Activated CD4-positive, alpha-beta T cell treated with anti-CD3 and anti-CD28 coated beads, Interleukin-2, Interleukin-6, amounts not matched to agents 100 ng/mL and 50 ng/mL, durations not matched to agents 16 hours and 8 hours (primary cell): ENCODE measurements around the gene GAGE12D.
"Not testable (repeated sequence)": the region's sequence is repeated elsewhere in the genome, so short reads cannot be mapped to it uniquely, and the experiment has no call there.

ENCODE experiments used
- DNase-seq: peaks from one replicate; pipeline ENCODE4 v3.0.0-alpha.2; 2020

Gene GAGE12D

GRCh38 chrX:49541433-49541832 lies at the start of gene GAGE12D:
TSS of gene GAGE12D (plus strand) at chrX:49541733. CDS start at chrX:49542888, 1,155 bp downstream.
- DNase-seq, result not testable (repeated sequence)

GRCh38 chrX:49531877-49532276 lies 9.7 kb upstream of the GAGE12D start, which contains the start of gene GAGE12C:
TSS of gene GAGE12C (plus strand) at chrX:49532177. CDS start at chrX:49533332, 1,155 bp downstream.
- DNase-seq, result not testable (repeated sequence)

- not testable (repeated sequence) for DNase-seq
Measured at GRCh38 chrX:49550989-49551388, 9.5 kb downstream of the GAGE12D start, which contains the start of gene GAGE12E. TSS of gene GAGE12E (plus strand) at chrX:49551289. CDS start at chrX:49552444, 1,155 bp downstream.

- not testable (repeated sequence) for DNase-seq
Measured at GRCh38 chrX:49560542-49560941, 19.0 kb downstream of the GAGE12D start, which contains the start of gene GAGE12F. TSS of gene GAGE12F (plus strand) at chrX:49560842. CDS start at chrX:49561997, 1,155 bp downstream.

GRCh38 chrX:49568728-49569127 lies 27.2 kb downstream of the GAGE12D start:
- DNase-seq, result not testable (repeated sequence)

GRCh38 chrX:49569152-49569551 lies 27.6 kb downstream of the GAGE12D start:
- DNase-seq, result not testable (repeated sequence)

GRCh38 chrX:49570100-49570499 lies 28.6 kb downstream of the GAGE12D start, which contains the start of gene GAGE12G:
TSS of gene GAGE12G (plus strand) at chrX:49570400. CDS start at chrX:49571555, 1,155 bp downstream.
- not testable (repeated sequence) for DNase-seq

- not testable (repeated sequence) for DNase-seq
Measured at GRCh38 chrX:49579649-49580048, 38.1 kb downstream of the GAGE12D start, which contains the start of gene GAGE12H. TSS of gene GAGE12H (plus strand) at chrX:49579949. CDS start at chrX:49581104, 1,155 bp downstream.

GRCh38 chrX:49589196-49589595 lies 47.7 kb downstream of the GAGE12D start, which contains the start of gene GAGE2A:
TSS of gene GAGE2A (plus strand) at chrX:49589496. CDS start at chrX:49590651, 1,155 bp downstream.
- DNase-seq, result not testable (repeated sequence)

GRCh38 chrX:49589769-49590478 lies 48.4 kb downstream of the GAGE12D start:
- DNase-seq, result peak; percentile 15

- DNase-seq, result not testable (repeated sequence)
Measured at GRCh38 chrX:49590488-49590887, 49.0 kb downstream of the GAGE12D start.
